ENCODE data around the gene APOL6. TPM values are rescaled to one million over a fixed set of nuclear protein-coding genes. Genes with fewer than 3 reads are reported as not detected.
A peak's percentile ranks its signal among the peaks of the same experiment; 100 is the strongest.

Gene APOL6
- total and polyA plus RNA-seq, 9 of the 15 experiments (the other 6 are each of a cell fraction or from before 2014, with no cell fraction given), result 0.29 to 1.2 (median 0.70) TPM

GRCh38 chr22:35604621-35605368 lies 43.5 kb upstream of the APOL6 start (continued):
- TF ChIP-seq REST (IDR thresholded peaks at IDR 0.05; ENCODE audit: borderline replicate concordance), result no peak
- no peak for TF ChIP-seq REST (CRISPR knock-in tag; IDR thresholded peaks at IDR 0.05; ENCODE audit: low read depth)
- peak; percentile 76 for TF ChIP-seq JUND (IDR thresholded peaks at IDR 0.05; ENCODE audit: borderline replicate concordance, low read depth, low read length)
- no peak; the same call in 2 of the 3 replicates for TF ChIP-seq JUND (tag; IDR thresholded peaks at IDR 0.05; ENCODE audit: borderline replicate concordance, low read depth, low read length)
- no peak for TF ChIP-seq RAD21 (CRISPR knock-in tag; conservative IDR thresholded peaks at IDR 0.05 in 1 of 2, IDR thresholded peaks at IDR 0.05 in 1 of 2)
- no peak for TF ChIP-seq GMEB1 (CRISPR knock-in tag; IDR thresholded peaks at IDR 0.05)
- no peak for TF ChIP-seq HNRNPLL (IDR thresholded peaks at IDR 0.05; ENCODE audit: low read depth, low read length, poor library complexity, severe bottlenecking)
- TF ChIP-seq PRMT5 (CRISPR knock-in tag; IDR thresholded peaks at IDR 0.05), result no peak
- no peak for TF ChIP-seq FOXA3 (CRISPR knock-in tag; conservative IDR thresholded peaks at IDR 0.05 in 1 of 2, IDR thresholded peaks at IDR 0.05 in 1 of 2)
- no peak for TF ChIP-seq ZNF165 (CRISPR knock-in tag; IDR thresholded peaks at IDR 0.05; ENCODE audit: borderline replicate concordance)
- TF ChIP-seq GTF2B (IDR thresholded peaks at IDR 0.05; ENCODE audit: extremely low read depth, insufficient read length), result no peak
- TF ChIP-seq HOXB6 (CRISPR knock-in tag; IDR thresholded peaks at IDR 0.05; ENCODE audit: borderline replicate concordance), result no peak
- no peak for TF ChIP-seq ZBTB17 (CRISPR knock-in tag; IDR thresholded peaks at IDR 0.05)
- no peak for TF ChIP-seq HDAC2 (IDR thresholded peaks at IDR 0.05)
- no peak for TF ChIP-seq DEAF1 (CRISPR knock-in tag; IDR thresholded peaks at IDR 0.05)
